ENCODE results near the gene GIT2. TPM values are rescaled to one million over a fixed set of nuclear protein-coding genes. Genes with fewer than 3 reads are reported as not detected.
"Not testable (repeated sequence)": the region's sequence is repeated elsewhere in the genome, so short reads cannot be mapped to it uniquely, and the experiment has no call there.

The GIT2 gene
- total RNA-seq, 4 donors from 2014 or later, result 25.3 to 64.0 (median 44.0) TPM

GRCh38 chr12:109892748-109893147 is 103.4 kb downstream of the GIT2 start:
- Histone ChIP-seq H3K27me3 (no peaks in the 10 kb centered on the region), H3K27ac (no peak overlapping the region), H3K4me3 (no peak overlapping the region), H3K9me3 (no peaks in the 10 kb centered on the region), H3K36me3 (no peaks in the 10 kb centered on the region), H3K4me1 (peaks cover 0 to 9% (median 3%) of the 10 kb centered on the region in 4 donors)
- in situ Hi-C loops (cut with MboI; ENCODE audit: low pct_ligation_motif_present in 1 of 4, low pct_unique_long_range_greater_than_20kb in 1 of 4, low sequenced_read_pairs in 3 of 4) (no loop called here), intact Hi-C loops (cut with DNase I; ENCODE audit: low total_unique reads) (no loop called here)
- 66% methylated on average over 4 of the region's 4 CpGs; no CpG with 5 or more reads in 1 of the 2 donors for WGBS, 2 donors (ENCODE audit: low coverage in 1 of 2)
- TF ChIP-seq CTCF (IDR thresholded peaks at IDR 0.05) (no peak), POLR2AphosphoS5 (IDR thresholded peaks at IDR 0.05) (no peak), EP300 (IDR thresholded peaks at IDR 0.05; ENCODE audit: low read depth) (no peak), POLR2A (IDR thresholded peaks at IDR 0.05) (no peak)
- DNase-seq, result no peak

- 92% methylated on average over 1 of the region's 1 CpG; no CpG with 5 or more reads in 1 of the 2 donors for WGBS, 2 donors (ENCODE audit: low coverage in 1 of 2)
- H3K4me1 ChIP-seq, result peaks cover 0 to 9% (median 4%) of the 10 kb centered on the region in 4 donors
- no peaks in the 10 kb centered on the region for H3K9me3 ChIP-seq
- in situ Hi-C loops (cut with MboI; ENCODE audit: low pct_ligation_motif_present in 1 of 4, low pct_unique_long_range_greater_than_20kb in 1 of 4, low sequenced_read_pairs in 3 of 4) (no loop called here), intact Hi-C loops (cut with DNase I; ENCODE audit: low total_unique reads) (no loop called here)
- no peak for TF ChIP-seq POLR2A (IDR thresholded peaks at IDR 0.05)
- no peak for TF ChIP-seq POLR2AphosphoS5 (IDR thresholded peaks at IDR 0.05)
- no peak for TF ChIP-seq CTCF (IDR thresholded peaks at IDR 0.05)
- TF ChIP-seq EP300 (IDR thresholded peaks at IDR 0.05; ENCODE audit: low read depth), result no peak
- no peak overlapping the region for H3K4me3 ChIP-seq
- DNase-seq, result no peak
- no peaks in the 10 kb centered on the region for H3K27me3 ChIP-seq
- no peaks in the 10 kb centered on the region for H3K36me3 ChIP-seq
- no peak overlapping the region for H3K27ac ChIP-seq
Measured at GRCh38 chr12:109892165-109892715, 103.9 kb downstream of the GIT2 start.

- H3K27ac ChIP-seq; DNase-seq; in situ Hi-C loops (cut with MboI; ENCODE audit: low pct_ligation_motif_present in 1 of 4, low pct_unique_long_range_greater_than_20kb in 1 of 4, low sequenced_read_pairs in 3 of 4); H3K4me1 ChIP-seq; H3K9me3 ChIP-seq; H3K4me3 ChIP-seq; H3K36me3 ChIP-seq; H3K27me3 ChIP-seq; intact Hi-C loops (cut with DNase I; ENCODE audit: low total_unique reads): not testable (repeated sequence)
- 85% methylated on average over 7 of the region's 7 CpGs; no CpG with 5 or more reads in 1 of the 2 donors for WGBS, 2 donors (ENCODE audit: low coverage in 1 of 2)
Measured at GRCh38 chr12:109891731-109892130, 104.4 kb downstream of the GIT2 start.

- Histone ChIP-seq H3K27ac (no peak overlapping the region), H3K9me3 (no peaks in the 10 kb centered on the region), H3K4me3 (no peak overlapping the region), H3K4me1 (peaks cover 0 to 9% (median 4%) of the 10 kb centered on the region in 4 donors), H3K27me3 (no peaks in the 10 kb centered on the region), H3K36me3 (no peaks in the 10 kb centered on the region)
- no peak for DNase-seq
- 88 to 91% methylated on average over 3 to 13 of the region's 13 CpGs for WGBS, 2 donors (ENCODE audit: low coverage in 1 of 2)
- TF ChIP-seq POLR2A (IDR thresholded peaks at IDR 0.05) (no peak), POLR2AphosphoS5 (IDR thresholded peaks at IDR 0.05) (no peak), EP300 (IDR thresholded peaks at IDR 0.05; ENCODE audit: low read depth) (no peak), CTCF (IDR thresholded peaks at IDR 0.05) (no peak)
- intact Hi-C loops (cut with DNase I; ENCODE audit: low total_unique reads) (no loop called here), in situ Hi-C loops (cut with MboI; ENCODE audit: low pct_ligation_motif_present in 1 of 4, low pct_unique_long_range_greater_than_20kb in 1 of 4, low sequenced_read_pairs in 3 of 4) (no loop called here)
Measured at GRCh38 chr12:109890620-109891170, 105.5 kb downstream of the GIT2 start.

All from transverse colon (tissue), 4 donors.